CD4-positive, alpha-beta T cell (primary cell): ENCODE data around the gene SH3BGR. TPM values are rescaled to one million over a fixed set of nuclear protein-coding genes. Genes with fewer than 3 reads are reported as not detected.

Experiments used
- ATAC-seq: fragments of 200-7000 bp; cut with Tn5 transposase; one replicate; pipeline ENCODE4 v1.10.0; 2022; ENCODE audit warnings: mild to moderate bottlenecking; ENCODE audit not compliant: poor library complexity
- CTCF ChIA-PET: fragments of 350-600 bp; sonication (Branson Sonifier 250); formaldehyde crosslinking; loops from one replicate; lab custom pipeline; 2021; ENCODE audit warnings: antibody characterized with exemption, inconsistent platforms; lab: Charles Lee
- POLR2A ChIA-PET: fragments of 350-600 bp; sonication (Branson Sonifier 250); formaldehyde crosslinking; loops from one replicate; lab custom pipeline; 2021; ENCODE audit warnings: antibody characterized with exemption, inconsistent platforms; lab: Charles Lee
- DNase-seq, 14 experiments: peaks; one replicate each; pipeline ENCODE4 v3.0.0-alpha.2; 2013 to 2020; ENCODE audit warnings: mixed read lengths in 2 of 14
- H3K27ac ChIP-seq, 2 donors: one replicate each; pipeline versions ENCODE4 v1.5.1 to v1.7.0; 2013; ENCODE audit warnings: low read length in 2 of 2, low read depth in 1 of 2, mild to moderate bottlenecking in 1 of 2
- H3K27me3 ChIP-seq, 2 experiments: 1 replicate in 1 of 2; 2 replicates in 1 of 2; pipeline versions ENCODE4 v1.6.1 to v1.7.0; 2013; ENCODE audit warnings: low read length in 2 of 2, control low read depth in 1 of 2, mild to moderate bottlenecking in 1 of 2, moderate library complexity in 1 of 2; ENCODE audit not compliant: insufficient read depth in 2 of 2, control insufficient read depth in 1 of 2
- H3K36me3 ChIP-seq: one replicate; pipeline ENCODE4 v1.6.1; 2013; ENCODE audit warnings: low read length, control low read depth; ENCODE audit not compliant: insufficient read depth
- H3K4me1 ChIP-seq: one replicate; pipeline ENCODE4 v1.6.1; 2013; ENCODE audit warnings: low read length, control low read depth; ENCODE audit not compliant: insufficient read depth
- H3K4me3 ChIP-seq: one replicate; pipeline ENCODE4 v1.5.1; 2013; ENCODE audit warnings: mild to moderate bottlenecking, low read length, moderate library complexity
- H3K9me3 ChIP-seq, 2 experiments: 1 replicate in 1 of 2; 2 replicates in 1 of 2; pipeline versions ENCODE4 v1.6.1 to v1.7.0; 2013; ENCODE audit warnings: low read length in 2 of 2, mild to moderate bottlenecking in 2 of 2, control low read depth in 1 of 2, moderate library complexity in 1 of 2; ENCODE audit not compliant: control insufficient read depth in 1 of 2, insufficient read depth in 1 of 2
- H3K27ac Mint-ChIP-seq: one replicate; pipeline ENCODE4 v1.8.0; 2020; ENCODE audit warnings: mixed read lengths
- H3K27me3 Mint-ChIP-seq: one replicate; pipeline ENCODE4 v1.8.0; 2021; ENCODE audit warnings: mixed read lengths
- H3K36me3 Mint-ChIP-seq: one replicate; pipeline ENCODE4 v1.8.0; 2021; ENCODE audit warnings: low read depth, mixed read lengths
- H3K4me1 Mint-ChIP-seq: one replicate; pipeline ENCODE4 v1.8.0; 2021; ENCODE audit warnings: low read depth, mixed read lengths
- H3K4me3 Mint-ChIP-seq: one replicate; pipeline ENCODE4 v1.8.0; 2020; ENCODE audit warnings: mild to moderate bottlenecking, mixed read lengths
- H3K9me3 Mint-ChIP-seq: one replicate; pipeline ENCODE4 v1.8.0; 2020; ENCODE audit warnings: mixed read lengths
- CTCF ChIP-seq: fragments of 200-600 bp; IDR thresholded peaks from one replicate; pipeline ENCODE4 v1.8.0; 2022; ENCODE audit warnings: antibody characterized with exemption, mild to moderate bottlenecking
- intact Hi-C, 2 experiments: fragments of 100-400 bp; cut with DNase I in 1 of 2; cut with micrococcal nuclease in 1 of 2; formaldehyde crosslinking; loops; one replicate each; pipeline versions ENCODE4 v1.15.1 to v1.9.0; 2023 to 2025; cut with DNase I, micrococcal nuclease
- total RNA-seq, 174 experiments: library from RNA in 2 of 174; stranded (reverse) in 2 of 174; gene quantifications; one replicate each; pipeline ENCODE4 v1.2.3 and lab custom pipeline; 2021 to 2026

The SH3BGR gene
- total RNA-seq, 2 experiments from 2014 or later = 0.63 to 0.87 TPM

- no peaks in the 10 kb centered on the region for H3K9me3 ChIP-seq
- ChIA-PET POLR2A (no interaction called here), CTCF (no interaction called here)
- no peaks in the 10 kb centered on the region for H3K4me1 ChIP-seq
- Mint-ChIP-seq H3K4me3 (no peak overlapping the region), H3K36me3 (no peaks in the 10 kb centered on the region), H3K9me3 (no peaks in the 10 kb centered on the region), H3K27me3 (peaks cover 34% of the 10 kb centered on the region), H3K27ac (no peak overlapping the region), H3K4me1 (no peaks in the 10 kb centered on the region)
- no peaks in the 10 kb centered on the region for H3K36me3 ChIP-seq
- H3K27me3 ChIP-seq = peaks cover 3 to 5% of the 10 kb centered on the region in 2 experiments
- no peak for ATAC-seq
- intact Hi-C loops = no loop called here
- H3K27ac ChIP-seq = no peak overlapping the region
- H3K4me3 ChIP-seq = no peak overlapping the region
- DNase-seq = no peak
- TF ChIP-seq CTCF = no peak
These were observed 77.3 kb downstream of the SH3BGR start for GRCh38 chr21:39529026-39529425.

GRCh38 chr21:39531064-39531463, 79.3 kb downstream of the SH3BGR start:
- ChIA-PET POLR2A (no interaction called here), CTCF (no interaction called here)
- H3K4me3 ChIP-seq = no peak overlapping the region
- Mint-ChIP-seq H3K27ac (no peak overlapping the region), H3K9me3 (no peaks in the 10 kb centered on the region), H3K27me3 (peaks cover 41% of the 10 kb centered on the region), H3K4me3 (no peak overlapping the region), H3K4me1 (no peaks in the 10 kb centered on the region), H3K36me3 (no peaks in the 10 kb centered on the region)
- H3K4me1 ChIP-seq = no peaks in the 10 kb centered on the region
- no peak for TF ChIP-seq CTCF
- no peaks in the 10 kb centered on the region for H3K36me3 ChIP-seq
- intact Hi-C loops = no loop called here
- no peaks in the 10 kb centered on the region for H3K9me3 ChIP-seq
- ATAC-seq = no peak
- no peak for DNase-seq
- H3K27ac ChIP-seq = no peak overlapping the region
- H3K27me3 ChIP-seq = peaks cover 0 to 8% of the 10 kb centered on the region in 2 experiments

- Histone ChIP-seq H3K9me3 (no peaks in the 10 kb centered on the region), H3K27me3 (peaks cover 0 to 8% of the 10 kb centered on the region in 2 experiments), H3K4me1 (no peaks in the 10 kb centered on the region), H3K4me3 (no peak overlapping the region), H3K36me3 (no peaks in the 10 kb centered on the region), H3K27ac (no peak overlapping the region)
- DNase-seq = no peak
- ATAC-seq = no peak
- Mint-ChIP-seq H3K27me3 (peaks cover 39% of the 10 kb centered on the region), H3K4me1 (no peaks in the 10 kb centered on the region), H3K4me3 (no peak overlapping the region), H3K27ac (no peak overlapping the region), H3K9me3 (no peaks in the 10 kb centered on the region), H3K36me3 (no peaks in the 10 kb centered on the region)
- ChIA-PET CTCF (no interaction called here), POLR2A (no interaction called here)
- no peak for TF ChIP-seq CTCF
- intact Hi-C loops = no loop called here
These were observed 80.1 kb downstream of the SH3BGR start for GRCh38 chr21:39531840-39532239.
